GM12878 (cell line): ENCODE measurements around the gene PALLD. TPM values are rescaled to one million over a fixed set of nuclear protein-coding genes. Genes with fewer than 3 reads are reported as not detected.

Experiments used
- ATAC-seq: fragments of 200-7000 bp; cut with Tn5 transposase; 3 replicates; pipeline ENCODE4 v1.9.1; 2020; ENCODE audit warnings: mild to moderate bottlenecking, moderate library complexity
- BruUV-seq: library from RNA; stranded (reverse); fragments of 400-500 nt; replicated peaks from 2 replicates; lab custom pipeline; 2021; lab: Mats Ljungman, UMichigan
- CTCF ChIA-PET: fragments of 300-600 bp; sonication (Branson Sonifier 250); formaldehyde crosslinking; extraction: SDS; loops from one replicate; lab custom pipeline; 2021; ENCODE audit warnings: inconsistent platforms; lab: Yijun Ruan, JAX
- POLR2A ChIA-PET: fragments of 350-600 bp; formaldehyde crosslinking; extraction: SDS; loops from one replicate; lab custom pipeline; 2021; ENCODE audit warnings: inconsistent platforms; lab: Charles Lee
- RAD21 ChIA-PET: fragments of 300-600 bp; sonication (Branson Sonifier 250); formaldehyde crosslinking; loops from one replicate; lab custom pipeline; 2023; ENCODE audit warnings: antibody characterized with exemption; ENCODE audit not compliant: unreplicated experiment; lab: Charles Lee
- SMC1A ChIA-PET: fragments of 300-600 bp; sonication (Branson Sonifier 250); formaldehyde crosslinking; loops from one replicate; lab custom pipeline; 2023; ENCODE audit not compliant: unreplicated experiment, uncharacterized antibody; lab: Charles Lee
- DNase-seq: peaks from one replicate; pipeline ENCODE4 v3.0.0-alpha.2; 2011; ENCODE audit warnings: low read depth, low spot score
- FAIRE-seq: peaks from 3 replicates; lab custom pipeline; 2011; peaks lifted over from hg19 to GRCh38; lab: Jason Lieb, UNC
- H2AFZ ChIP-seq: 2 replicates; pipeline ENCODE4 v1.6.0; 2011; ENCODE audit warnings: low read depth, low read length, control low read depth; ENCODE audit not compliant: control insufficient read depth
- H3K27ac ChIP-seq: 2 replicates; pipeline ENCODE4 v1.5.1; 2011; ENCODE audit warnings: control low read depth; ENCODE audit not compliant: control insufficient read depth, insufficient read depth
- H3K27me3 ChIP-seq, 2 experiments: replicated peaks in 1 of 2; 2 replicates each; pipeline versions ENCODE4 v1.6.0 to v1.6.1; 2011; ENCODE audit warnings: low read length in 1 of 2; ENCODE audit not compliant: control insufficient read depth in 2 of 2, insufficient read depth in 2 of 2
- H3K36me3 ChIP-seq, 2 experiments: 2 replicates each; pipeline ENCODE4 v1.5.1; 2011; ENCODE audit warnings: low read length in 1 of 2; ENCODE audit not compliant: control insufficient read depth in 2 of 2, insufficient read depth in 2 of 2
- H3K4me1 ChIP-seq: 2 replicates; pipeline ENCODE4 v1.6.1; 2011; ENCODE audit warnings: mild to moderate bottlenecking, low read length, moderate library complexity, mixed read lengths; ENCODE audit not compliant: control insufficient read depth, insufficient read depth
- H3K4me2 ChIP-seq: 2 replicates; pipeline ENCODE4 v1.6.0; 2011; ENCODE audit warnings: control low read depth; ENCODE audit not compliant: control insufficient read depth, insufficient read depth
- H3K4me3 ChIP-seq: fragments of 200-600 bp; sonication (generic); 2 replicates; pipeline ENCODE4 v1.5.1; 2016
- H3K79me2 ChIP-seq: 2 replicates; pipeline ENCODE4 v1.6.0; 2011; ENCODE audit warnings: low read length; ENCODE audit not compliant: control insufficient read depth, insufficient read depth
- H3K9ac ChIP-seq: 2 replicates; pipeline ENCODE4 v1.8.0; 2011; ENCODE audit warnings: low read length, control low read depth, mixed read lengths; ENCODE audit not compliant: control insufficient read depth, insufficient read depth
- H3K9me3 ChIP-seq: replicated peaks from 3 replicates; pipeline ENCODE4 v1.5.1; 2011; ENCODE audit warnings: mild to moderate bottlenecking, low read length; ENCODE audit not compliant: control insufficient read depth, insufficient read depth
- H4K20me1 ChIP-seq: 2 replicates; pipeline ENCODE4 v1.6.0; 2011; ENCODE audit not compliant: control insufficient read depth, insufficient read depth
- BCL11A ChIP-seq: IDR thresholded peaks from 2 replicates; pipeline ENCODE4 v1.6.1; 2011; ENCODE audit warnings: low read depth, low read length
- BHLHE40 ChIP-seq, 2 experiments: fragments of 450-650 bp in 1 of 2; IDR thresholded peaks; 2 replicates each; pipeline ENCODE4 v1.6.1; 2011 to 2017; ENCODE audit warnings: low read depth in 2 of 2, borderline replicate concordance in 1 of 2, improper control_type of control experiment in 1 of 2, low read length in 1 of 2, mild to moderate bottlenecking in 1 of 2
- CBX5 ChIP-seq: sonication (generic); IDR thresholded peaks from 2 replicates; pipeline ENCODE4 v1.6.1; 2016; ENCODE audit warnings: low read depth, moderate library complexity, mild to moderate bottlenecking, inconsistent platforms
- CHD1 ChIP-seq: IDR thresholded peaks from 2 replicates; pipeline ENCODE4 v1.6.1; 2012; ENCODE audit warnings: low read depth, low read length, improper control_type of control experiment
- KLF5 ChIP-seq: fragments of 450-650 bp; IDR thresholded peaks from 2 replicates; pipeline ENCODE4 v1.6.1; 2014; ENCODE audit warnings: mild to moderate bottlenecking; ENCODE audit not compliant: partially characterized antibody
- LARP7 ChIP-seq: fragments of 450-650 bp; IDR thresholded peaks from 2 replicates; pipeline ENCODE4 v1.6.1; 2017; ENCODE audit warnings: mild to moderate bottlenecking
- MEF2A ChIP-seq: IDR thresholded peaks from 2 replicates; pipeline ENCODE4 v1.6.1; 2011; ENCODE audit warnings: low read depth, mild to moderate bottlenecking, low read length, moderate library complexity; ENCODE audit not compliant: insufficient read depth
- NR2F1 ChIP-seq: fragments of 450-650 bp; conservative IDR thresholded peaks from 2 replicates; pipeline ENCODE4 v1.6.1; 2017; ENCODE audit warnings: mild to moderate bottlenecking
- POLR2AphosphoS2 ChIP-seq: IDR thresholded peaks from 2 replicates; pipeline ENCODE4 v1.6.1; 2011; ENCODE audit warnings: low read depth, mild to moderate bottlenecking, low read length, improper control_type of control experiment, moderate library complexity
- SMC3 ChIP-seq: IDR thresholded peaks from 2 replicates; pipeline ENCODE4 v1.6.1; 2011; ENCODE audit warnings: low read length, improper control_type of control experiment, borderline replicate concordance
- STAT1 ChIP-seq: fragments of 450-650 bp; conservative IDR thresholded peaks from 2 replicates; pipeline ENCODE4 v1.6.1; 2014; ENCODE audit warnings: antibody characterized with exemption, mild to moderate bottlenecking
- ZNF207 ChIP-seq: fragments of 450-650 bp; IDR thresholded peaks from 2 replicates; pipeline ENCODE4 v1.6.1; 2014; ENCODE audit warnings: antibody characterized with exemption, mild to moderate bottlenecking, borderline replicate concordance
- ZSCAN29 ChIP-seq: fragments of 450-650 bp; IDR thresholded peaks from 2 replicates; pipeline ENCODE4 v1.6.1; 2017; ENCODE audit warnings: mild to moderate bottlenecking, moderate library complexity
- whole genome bisulfite sequencing: methylation state at CpG from one replicate; pipeline ENCODE4 v1.1.6; 2016; ENCODE audit warnings: low lambda C conversion rate; ENCODE audit not compliant: insufficient replicate concordance, insufficient coverage; ENCODE audit errors: missing lambda C conversion rate; 5-methylcytosine and 5-hydroxymethylcytosine counted together
- in situ Hi-C: fragments of 300-500 bp; cut with MboI; formaldehyde crosslinking; loops from 9 replicates; pipeline ENCODE4 v1.14.3; 2018; ENCODE audit warnings: mixed read lengths
- intact Hi-C: fragments of 100-400 bp; cut with micrococcal nuclease; formaldehyde crosslinking; loops from one replicate; pipeline ENCODE4 v1.14.2; 2022; ENCODE audit not compliant: unreplicated experiment
- polyA plus RNA-seq, 11 experiments: library from polyadenylated mRNA; depleted of rRNA in 4 of 11; unstranded in 6 of 11; stranded (reverse) in 5 of 11; fragments of >200 nt; fragmentation: Nextera tagmentation in 4 of 11; fragmentation: Illumina TruSeq in 1 of 11; extraction: Ambion mirVana in 4 of 11; extraction: Trizol in 1 of 11; gene quantifications; 1 replicate in 1 of 11; 2 replicates in 10 of 11; pipeline versions ENCODE4 v1.2.1 to v1.2.3, GENCODE V29; 2011 to 2016; ENCODE audit warnings: inconsistent platforms in 2 of 11, missing spikeins in 2 of 11, low read depth in 1 of 11
- total RNA-seq, 4 experiments: library from RNA; depleted of rRNA in 3 of 4; stranded (reverse); fragments of >200 nt in 3 of 4; fragmentation: Illumina TruSeq in 1 of 4; extraction: Trizol in 1 of 4; gene quantifications; 2 replicates each; pipeline versions ENCODE4 v1.2.1 to v1.2.3, GENCODE V29; 2013 to 2021
- TF ChIP-seq, protein P1 (sequence below): fragments of 450-650 bp; IDR thresholded peaks from 2 replicates; pipeline ENCODE4 v1.6.1; 2016; ENCODE audit warnings: mild to moderate bottlenecking, moderate library complexity, borderline replicate concordance
- TF ChIP-seq, protein P2 (sequence below), 3 experiments: IDR thresholded peaks in 2 of 3; conservative IDR thresholded peaks in 1 of 3; 2 replicates each; pipeline ENCODE4 v1.5.1; 2011; ENCODE audit warnings: low read depth in 3 of 3, low read length in 3 of 3, mild to moderate bottlenecking in 3 of 3, control low read depth in 2 of 3, moderate library complexity in 2 of 3, inconsistent platforms in 1 of 3, mixed read lengths in 1 of 3; ENCODE audit not compliant: control insufficient read depth in 2 of 3, insufficient read depth in 1 of 3; ENCODE audit errors: extremely low read depth in 1 of 3
- TF ChIP-seq, protein P3 (sequence below): fragments of 450-650 bp; conservative IDR thresholded peaks from 2 replicates; pipeline ENCODE4 v1.6.1; 2017; ENCODE audit warnings: mild to moderate bottlenecking, moderate library complexity
- TF ChIP-seq, protein P4 (sequence below): IDR thresholded peaks from 2 replicates; pipeline ENCODE4 v1.6.1; 2012; ENCODE audit warnings: low read length, inconsistent platforms

The PALLD gene
- total and polyA plus RNA-seq, 10 of the 15 experiments (the other 5 are each of a cell fraction or from before 2014, with no cell fraction given): 1.0 to 7.7 (median 1.7) TPM

DNA sequence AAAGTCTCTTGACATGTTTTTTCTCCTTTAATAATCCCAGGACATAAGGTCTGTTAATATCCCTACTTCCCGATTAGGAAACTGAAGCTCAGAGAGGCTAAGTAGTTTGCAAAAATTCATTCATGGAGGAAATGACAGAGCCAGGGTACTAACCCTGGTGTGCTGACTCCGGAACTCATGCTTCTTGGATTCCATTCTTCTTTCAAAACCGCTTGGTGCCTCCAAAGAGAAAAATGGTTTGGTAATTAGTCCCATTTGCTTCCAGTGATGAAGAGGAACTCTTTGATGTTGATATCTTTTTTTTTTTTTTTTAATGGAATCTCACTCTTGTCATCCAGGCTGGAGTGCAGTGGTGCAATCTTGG, 146.9 kb downstream of the PALLD start:
- ChIA-PET SMC1A (no interaction called here), POLR2A (no interaction called here), CTCF (no interaction called here), RAD21 (no interaction called here)
- Histone ChIP-seq H3K27ac (no peak overlapping the region), H3K4me1 (no peaks in the 10 kb centered on the region), H3K9ac (no peak overlapping the region), H3K27me3 (peaks cover 0 to 2% of the 10 kb centered on the region in 2 experiments; a peak in 1 of 4 replicates), H3K4me3 (no peak overlapping the region), H2AFZ (no peak overlapping the region), H4K20me1 (no peaks in the 10 kb centered on the region), H3K79me2 (no peaks in the 10 kb centered on the region), H3K9me3 (no peaks in the 10 kb centered on the region), H3K36me3 (no peaks in the 10 kb centered on the region), H3K4me2 (no peak overlapping the region)
- no peak for FAIRE-seq
- BruUV-seq: no TSS peak
- ATAC-seq: no peak
- in situ Hi-C loops (no loop called here), intact Hi-C loops (no loop called here)
- WGBS: 70% methylated on average over 3 of the region's 3 CpGs
- DNase-seq: no peak
- TF ChIP-seq LARP7 (no peak), ZSCAN29 (no peak), SMC3 (no peak), CHD1 (no peak), KLF5 (no peak), POLR2AphosphoS2 (no peak), BCL11A (no peak), MEF2A (no peak), ZNF207 (no peak), STAT1 (no peak), CBX5 (no peak), NR2F1 (no peak), BHLHE40 (IDR thresholded peaks at IDR 0.05; ENCODE audit: borderline replicate concordance in 1 of 2, low read depth in 2 of 2, low read length in 1 of 2) (no peak)
- TF ChIP-seq, protein P1, sequence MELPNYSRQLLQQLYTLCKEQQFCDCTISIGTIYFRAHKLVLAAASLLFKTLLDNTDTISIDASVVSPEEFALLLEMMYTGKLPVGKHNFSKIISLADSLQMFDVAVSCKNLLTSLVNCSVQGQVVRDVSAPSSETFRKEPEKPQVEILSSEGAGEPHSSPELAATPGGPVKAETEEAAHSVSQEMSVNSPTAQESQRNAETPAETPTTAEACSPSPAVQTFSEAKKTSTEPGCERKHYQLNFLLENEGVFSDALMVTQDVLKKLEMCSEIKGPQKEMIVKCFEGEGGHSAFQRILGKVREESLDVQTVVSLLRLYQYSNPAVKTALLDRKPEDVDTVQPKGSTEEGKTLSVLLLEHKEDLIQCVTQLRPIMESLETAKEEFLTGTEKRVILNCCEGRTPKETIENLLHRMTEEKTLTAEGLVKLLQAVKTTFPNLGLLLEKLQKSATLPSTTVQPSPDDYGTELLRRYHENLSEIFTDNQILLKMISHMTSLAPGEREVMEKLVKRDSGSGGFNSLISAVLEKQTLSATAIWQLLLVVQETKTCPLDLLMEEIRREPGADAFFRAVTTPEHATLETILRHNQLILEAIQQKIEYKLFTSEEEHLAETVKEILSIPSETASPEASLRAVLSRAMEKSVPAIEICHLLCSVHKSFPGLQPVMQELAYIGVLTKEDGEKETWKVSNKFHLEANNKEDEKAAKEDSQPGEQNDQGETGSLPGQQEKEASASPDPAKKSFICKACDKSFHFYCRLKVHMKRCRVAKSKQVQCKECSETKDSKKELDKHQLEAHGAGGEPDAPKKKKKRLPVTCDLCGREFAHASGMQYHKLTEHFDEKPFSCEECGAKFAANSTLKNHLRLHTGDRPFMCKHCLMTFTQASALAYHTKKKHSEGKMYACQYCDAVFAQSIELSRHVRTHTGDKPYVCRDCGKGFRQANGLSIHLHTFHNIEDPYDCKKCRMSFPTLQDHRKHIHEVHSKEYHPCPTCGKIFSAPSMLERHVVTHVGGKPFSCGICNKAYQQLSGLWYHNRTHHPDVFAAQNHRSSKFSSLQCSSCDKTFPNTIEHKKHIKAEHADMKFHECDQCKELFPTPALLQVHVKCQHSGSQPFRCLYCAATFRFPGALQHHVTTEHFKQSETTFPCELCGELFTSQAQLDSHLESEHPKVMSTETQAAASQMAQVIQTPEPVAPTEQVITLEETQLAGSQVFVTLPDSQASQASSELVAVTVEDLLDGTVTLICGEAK: no peak
- TF ChIP-seq, protein P2, sequence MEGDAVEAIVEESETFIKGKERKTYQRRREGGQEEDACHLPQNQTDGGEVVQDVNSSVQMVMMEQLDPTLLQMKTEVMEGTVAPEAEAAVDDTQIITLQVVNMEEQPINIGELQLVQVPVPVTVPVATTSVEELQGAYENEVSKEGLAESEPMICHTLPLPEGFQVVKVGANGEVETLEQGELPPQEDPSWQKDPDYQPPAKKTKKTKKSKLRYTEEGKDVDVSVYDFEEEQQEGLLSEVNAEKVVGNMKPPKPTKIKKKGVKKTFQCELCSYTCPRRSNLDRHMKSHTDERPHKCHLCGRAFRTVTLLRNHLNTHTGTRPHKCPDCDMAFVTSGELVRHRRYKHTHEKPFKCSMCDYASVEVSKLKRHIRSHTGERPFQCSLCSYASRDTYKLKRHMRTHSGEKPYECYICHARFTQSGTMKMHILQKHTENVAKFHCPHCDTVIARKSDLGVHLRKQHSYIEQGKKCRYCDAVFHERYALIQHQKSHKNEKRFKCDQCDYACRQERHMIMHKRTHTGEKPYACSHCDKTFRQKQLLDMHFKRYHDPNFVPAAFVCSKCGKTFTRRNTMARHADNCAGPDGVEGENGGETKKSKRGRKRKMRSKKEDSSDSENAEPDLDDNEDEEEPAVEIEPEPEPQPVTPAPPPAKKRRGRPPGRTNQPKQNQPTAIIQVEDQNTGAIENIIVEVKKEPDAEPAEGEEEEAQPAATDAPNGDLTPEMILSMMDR (IDR thresholded peaks at IDR 0.05 in 2 of 3, conservative IDR thresholded peaks at IDR 0.05 in 1 of 3; ENCODE audit: control insufficient read depth in 2 of 3, extremely low read depth in 1 of 3, insufficient read depth in 1 of 3, low read depth in 3 of 3, low read length in 3 of 3): no peak
- TF ChIP-seq, protein P3, sequence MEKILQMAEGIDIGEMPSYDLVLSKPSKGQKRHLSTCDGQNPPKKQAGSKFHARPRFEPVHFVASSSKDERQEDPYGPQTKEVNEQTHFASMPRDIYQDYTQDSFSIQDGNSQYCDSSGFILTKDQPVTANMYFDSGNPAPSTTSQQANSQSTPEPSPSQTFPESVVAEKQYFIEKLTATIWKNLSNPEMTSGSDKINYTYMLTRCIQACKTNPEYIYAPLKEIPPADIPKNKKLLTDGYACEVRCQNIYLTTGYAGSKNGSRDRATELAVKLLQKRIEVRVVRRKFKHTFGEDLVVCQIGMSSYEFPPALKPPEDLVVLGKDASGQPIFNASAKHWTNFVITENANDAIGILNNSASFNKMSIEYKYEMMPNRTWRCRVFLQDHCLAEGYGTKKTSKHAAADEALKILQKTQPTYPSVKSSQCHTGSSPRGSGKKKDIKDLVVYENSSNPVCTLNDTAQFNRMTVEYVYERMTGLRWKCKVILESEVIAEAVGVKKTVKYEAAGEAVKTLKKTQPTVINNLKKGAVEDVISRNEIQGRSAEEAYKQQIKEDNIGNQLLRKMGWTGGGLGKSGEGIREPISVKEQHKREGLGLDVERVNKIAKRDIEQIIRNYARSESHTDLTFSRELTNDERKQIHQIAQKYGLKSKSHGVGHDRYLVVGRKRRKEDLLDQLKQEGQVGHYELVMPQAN: no peak
- TF ChIP-seq, protein P4, sequence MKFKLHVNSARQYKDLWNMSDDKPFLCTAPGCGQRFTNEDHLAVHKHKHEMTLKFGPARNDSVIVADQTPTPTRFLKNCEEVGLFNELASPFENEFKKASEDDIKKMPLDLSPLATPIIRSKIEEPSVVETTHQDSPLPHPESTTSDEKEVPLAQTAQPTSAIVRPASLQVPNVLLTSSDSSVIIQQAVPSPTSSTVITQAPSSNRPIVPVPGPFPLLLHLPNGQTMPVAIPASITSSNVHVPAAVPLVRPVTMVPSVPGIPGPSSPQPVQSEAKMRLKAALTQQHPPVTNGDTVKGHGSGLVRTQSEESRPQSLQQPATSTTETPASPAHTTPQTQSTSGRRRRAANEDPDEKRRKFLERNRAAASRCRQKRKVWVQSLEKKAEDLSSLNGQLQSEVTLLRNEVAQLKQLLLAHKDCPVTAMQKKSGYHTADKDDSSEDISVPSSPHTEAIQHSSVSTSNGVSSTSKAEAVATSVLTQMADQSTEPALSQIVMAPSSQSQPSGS: no peak
